Retinal pigment epithelial cell (primary cell): ENCODE measurements around the gene NSD1.
"Not testable (repeated sequence)": the region's sequence is repeated elsewhere in the genome, so short reads cannot be mapped to it uniquely, and the experiment has no call there.

Source experiments
- DNase-seq: peaks from one replicate; pipeline ENCODE4 v3.0.0-alpha.2; 2010; ENCODE audit warnings: low read depth
- H3K4me3 ChIP-seq: 2 replicates; pipeline ENCODE4 v1.5.1; 2011; ENCODE audit warnings: mild to moderate bottlenecking, low read length, control low read depth, moderate library complexity
- TF ChIP-seq, protein P1 (sequence below): conservative IDR thresholded peaks from 2 replicates; pipeline ENCODE4 v1.5.1; 2011; ENCODE audit warnings: low read depth, low read length, control low read depth, inconsistent platforms

The NSD1 gene

DNA sequence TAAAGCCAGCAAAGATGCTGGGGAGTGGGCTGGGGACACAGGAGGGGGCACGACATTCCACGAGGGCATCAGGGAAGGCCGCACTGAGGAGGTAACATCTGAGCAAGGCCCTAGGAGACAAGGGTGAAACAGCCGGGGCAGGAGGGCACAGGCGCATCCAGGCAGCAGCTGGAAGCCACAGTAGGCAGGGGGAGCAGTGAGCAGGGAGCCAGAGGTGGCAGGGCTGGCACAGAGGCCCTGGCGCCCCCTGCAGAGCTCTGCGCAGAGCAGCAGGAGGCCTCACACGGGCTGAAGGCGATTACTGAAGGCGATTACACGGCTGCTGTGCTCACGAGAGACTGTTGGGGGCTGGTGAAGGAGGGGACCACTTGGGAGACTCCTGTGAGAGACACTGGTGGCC is 202.5 kb downstream of the NSD1 start:
- TF ChIP-seq, protein P1, sequence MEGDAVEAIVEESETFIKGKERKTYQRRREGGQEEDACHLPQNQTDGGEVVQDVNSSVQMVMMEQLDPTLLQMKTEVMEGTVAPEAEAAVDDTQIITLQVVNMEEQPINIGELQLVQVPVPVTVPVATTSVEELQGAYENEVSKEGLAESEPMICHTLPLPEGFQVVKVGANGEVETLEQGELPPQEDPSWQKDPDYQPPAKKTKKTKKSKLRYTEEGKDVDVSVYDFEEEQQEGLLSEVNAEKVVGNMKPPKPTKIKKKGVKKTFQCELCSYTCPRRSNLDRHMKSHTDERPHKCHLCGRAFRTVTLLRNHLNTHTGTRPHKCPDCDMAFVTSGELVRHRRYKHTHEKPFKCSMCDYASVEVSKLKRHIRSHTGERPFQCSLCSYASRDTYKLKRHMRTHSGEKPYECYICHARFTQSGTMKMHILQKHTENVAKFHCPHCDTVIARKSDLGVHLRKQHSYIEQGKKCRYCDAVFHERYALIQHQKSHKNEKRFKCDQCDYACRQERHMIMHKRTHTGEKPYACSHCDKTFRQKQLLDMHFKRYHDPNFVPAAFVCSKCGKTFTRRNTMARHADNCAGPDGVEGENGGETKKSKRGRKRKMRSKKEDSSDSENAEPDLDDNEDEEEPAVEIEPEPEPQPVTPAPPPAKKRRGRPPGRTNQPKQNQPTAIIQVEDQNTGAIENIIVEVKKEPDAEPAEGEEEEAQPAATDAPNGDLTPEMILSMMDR, result peak; percentile 66
- H3K4me3 ChIP-seq, result no peak overlapping the region
- DNase-seq, result no peak

DNA sequence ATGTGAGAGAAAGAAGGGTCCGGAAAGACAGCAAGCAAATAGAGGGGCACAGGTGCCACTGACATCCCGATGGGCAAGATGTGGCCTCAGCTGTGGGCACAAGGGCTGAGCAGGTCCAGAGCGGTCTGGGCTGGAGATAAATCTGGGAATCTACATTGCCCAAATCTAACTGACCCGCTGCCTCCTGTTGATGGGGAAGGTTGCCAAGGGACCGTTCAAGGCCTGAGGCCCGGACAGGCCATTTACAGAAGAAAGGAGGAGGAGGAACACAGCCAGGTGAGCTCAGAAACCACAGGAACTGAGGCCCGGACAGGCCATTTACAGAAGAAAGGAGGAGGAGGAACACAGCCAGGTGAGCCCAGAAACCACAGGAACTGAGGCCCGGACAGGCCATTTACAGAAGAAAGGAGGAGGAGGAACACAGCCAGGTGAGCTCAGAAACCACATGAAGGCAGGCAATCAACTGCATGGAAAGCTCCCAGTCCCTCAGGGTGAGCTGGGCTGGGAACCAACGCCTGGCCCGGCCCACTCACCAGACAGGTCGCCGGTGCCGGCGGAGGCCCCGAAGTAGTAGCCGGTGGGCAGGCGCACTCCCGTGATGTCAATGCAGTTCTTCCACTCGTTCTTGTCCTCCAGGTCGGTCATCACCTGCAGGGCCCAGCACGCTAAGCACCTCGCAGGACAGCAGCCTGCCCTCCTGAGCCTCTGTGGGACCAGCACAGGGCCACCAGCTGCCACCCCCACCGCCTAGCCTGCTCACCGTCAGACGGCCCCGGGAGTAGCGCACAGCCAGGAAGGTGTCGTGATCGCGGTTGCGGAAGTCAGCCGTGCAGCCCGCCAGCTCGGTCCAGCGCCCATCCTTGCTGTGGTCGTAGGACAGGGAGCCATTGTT is 203.3 kb downstream of the NSD1 start:
- DNase-seq, result no peak
- H3K4me3 ChIP-seq, result no peak overlapping the region
- TF ChIP-seq, protein P1, result no peak

DNA sequence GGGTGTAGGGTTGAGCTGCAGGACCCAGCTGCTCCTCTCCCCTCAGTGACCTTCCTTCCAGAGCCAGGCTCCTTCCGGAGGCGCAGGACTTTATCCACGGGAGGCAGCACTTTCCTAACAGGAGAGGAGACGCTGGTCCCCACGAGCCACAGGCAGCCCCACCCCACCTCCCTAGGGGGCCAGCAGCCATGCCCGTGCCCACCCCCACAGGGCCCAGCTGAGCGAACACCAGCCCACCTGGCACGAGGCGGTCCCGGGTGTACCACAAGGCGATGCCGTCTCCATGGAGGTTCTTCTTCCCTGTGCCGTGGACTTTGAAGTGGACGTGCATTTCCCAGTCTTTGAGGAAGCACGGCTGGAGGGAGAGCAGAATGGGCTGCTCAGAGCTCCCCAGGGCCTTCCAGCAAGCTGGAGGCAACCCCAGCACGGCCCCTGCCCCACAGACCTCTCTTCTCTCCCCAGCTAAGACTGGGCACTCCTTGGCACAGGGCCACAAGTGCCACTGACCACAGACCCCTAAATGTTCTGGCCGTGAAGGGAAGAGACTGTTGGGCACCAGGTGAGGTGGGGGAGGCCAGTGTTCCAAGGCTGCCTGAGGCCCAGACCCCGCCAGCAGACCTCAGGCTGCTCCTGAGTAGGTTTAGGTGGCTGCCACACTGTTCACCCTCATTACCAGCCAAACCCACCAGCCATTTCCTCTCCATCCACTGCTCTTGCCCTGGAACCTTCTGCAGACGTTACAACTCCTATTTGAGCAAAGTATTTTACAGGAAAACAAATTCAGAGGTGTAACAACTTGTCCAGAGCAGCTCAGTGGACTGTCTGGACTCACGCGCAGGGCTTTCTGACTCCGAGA is 204.9 kb downstream of the NSD1 start:
- DNase-seq, result no peak
- no peak overlapping the region for H3K4me3 ChIP-seq
- TF ChIP-seq, protein P1, result no peak

DNA sequence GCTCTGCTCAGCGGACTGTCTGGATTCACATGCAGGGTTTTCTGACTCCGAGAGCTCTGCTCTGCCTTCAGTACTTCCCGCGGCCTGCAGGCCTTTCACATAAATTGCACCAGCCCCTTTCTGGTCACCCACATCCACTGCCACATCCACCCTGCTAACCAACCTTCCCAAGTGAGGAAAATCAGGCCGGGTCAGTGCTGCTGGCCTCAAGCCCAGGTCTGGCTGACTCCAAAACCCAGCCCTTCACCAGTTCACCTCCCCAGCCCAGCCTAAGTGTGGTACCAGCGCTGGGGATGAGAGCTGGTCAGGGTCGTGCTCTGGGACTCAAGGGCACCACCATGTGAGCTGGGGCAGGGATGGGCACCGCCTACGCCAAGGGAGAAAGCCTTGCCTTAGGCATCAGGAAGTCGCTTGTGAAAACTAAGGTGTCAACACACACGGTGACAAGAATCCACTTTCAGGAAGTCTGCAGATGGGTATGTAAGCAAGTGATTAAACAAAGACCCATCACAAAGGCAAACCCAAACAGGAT is 205.6 kb downstream of the NSD1 start:
- no peak for DNase-seq
- H3K4me3 ChIP-seq, result no peak overlapping the region

DNA sequence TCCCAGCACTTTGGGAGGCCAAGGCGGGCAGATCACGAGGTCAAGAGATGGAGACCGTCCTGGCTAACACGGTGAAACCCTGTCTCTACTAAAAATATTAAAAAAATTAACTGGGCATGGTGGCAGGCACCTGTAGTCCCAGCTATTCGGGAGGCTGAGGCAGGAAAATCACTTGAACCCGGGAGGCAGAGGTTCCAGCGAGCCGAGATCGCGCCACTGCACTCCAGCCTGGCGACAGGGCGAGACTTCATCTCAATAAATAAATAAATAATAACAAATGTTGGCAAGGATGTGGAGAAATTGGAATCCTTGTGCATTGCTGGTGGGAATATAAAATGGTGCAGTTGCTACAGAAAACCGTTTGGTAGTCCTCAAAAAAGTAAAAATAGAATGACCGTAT is 209.4 kb downstream of the NSD1 start:
- not testable (repeated sequence) for DNase-seq, H3K4me3 ChIP-seq

More for the DNA sequence above, 205.6 kb downstream of the NSD1 start:
- TF ChIP-seq, protein P1, result no peak

DNA sequence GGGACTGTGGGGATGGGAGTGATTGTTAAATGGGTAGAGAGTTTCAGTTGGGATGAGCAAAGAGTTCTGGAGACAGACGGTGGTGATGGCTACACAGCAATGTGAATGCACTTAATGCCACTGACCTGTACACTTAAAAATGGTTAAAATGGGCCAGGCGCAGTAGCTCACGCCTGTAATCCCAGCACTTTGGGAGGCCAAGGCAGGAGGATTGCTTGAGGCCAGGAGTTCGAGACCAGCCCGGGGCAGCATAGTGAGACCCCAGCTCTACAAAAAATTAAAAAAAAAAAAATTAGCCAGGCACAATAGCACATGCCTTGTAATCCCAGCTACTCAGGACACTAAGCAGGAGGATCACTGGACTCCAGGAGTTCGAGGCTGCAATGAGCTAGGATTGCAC is 210.2 kb downstream of the NSD1 start:
- TF ChIP-seq, protein P1, result no peak
- H3K4me3 ChIP-seq, result no peak overlapping the region
- no peak for DNase-seq

DNA sequence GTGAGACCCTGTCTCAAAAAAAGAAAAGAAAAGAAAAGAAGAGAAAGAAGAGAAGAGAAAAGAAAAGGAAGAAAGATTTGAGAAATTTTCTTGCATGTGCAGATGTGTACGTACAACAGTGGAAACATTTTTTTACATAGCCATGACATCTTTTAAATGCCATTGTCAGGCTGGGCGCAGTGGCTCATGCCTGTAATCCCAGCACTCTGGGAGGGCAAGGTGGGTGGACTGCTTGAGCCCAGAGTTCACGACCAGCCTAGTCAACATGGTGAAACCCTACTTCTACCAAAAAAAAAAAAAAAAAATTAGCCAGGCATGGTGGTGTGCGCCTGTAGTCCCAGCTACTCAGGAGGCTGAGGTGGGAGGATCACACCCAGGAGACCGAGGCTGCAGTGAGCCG is 211.3 kb downstream of the NSD1 start:
- TF ChIP-seq, protein P1, result no peak
- H3K4me3 ChIP-seq, result no peak overlapping the region
- DNase-seq, result no peak
